Epithelial cell of prostate (primary cell): ENCODE data around the gene C17orf113.
"Not testable (repeated sequence)": the region's sequence is repeated elsewhere in the genome, so short reads cannot be mapped to it uniquely, and the experiment has no call there.

ENCODE experiments used
- DNase-seq: peaks from one replicate; pipeline ENCODE4 v3.0.0-alpha.2; 2011; ENCODE audit warnings: low read depth, low spot score
- H3K27ac ChIP-seq: fragments of 450-650 bp; 2 replicates; pipeline ENCODE4 v1.5.1; 2017; ENCODE audit warnings: mild to moderate bottlenecking

C17orf113 gene

DNA sequence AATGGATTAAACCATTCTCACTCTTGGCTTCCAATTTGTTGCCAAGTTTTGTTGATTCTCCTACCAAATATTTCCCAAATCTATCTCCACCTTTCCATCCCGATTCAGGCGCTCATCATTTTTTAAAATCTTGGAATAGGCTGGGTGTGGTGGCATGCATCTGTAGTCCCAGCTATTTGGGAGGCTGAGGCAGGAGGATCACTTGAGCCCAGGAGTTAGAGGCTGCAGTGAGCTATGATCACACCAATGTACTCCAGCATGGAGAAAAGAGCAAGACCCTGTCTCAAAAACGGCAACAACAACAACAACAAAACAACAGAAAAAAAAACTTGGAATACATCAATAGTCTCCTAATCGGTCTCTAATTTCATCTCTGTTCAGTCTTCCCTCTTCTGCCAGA is 31.4 kb downstream of the C17orf113 start:
- H3K27ac ChIP-seq = no peak overlapping the region
- no peak for DNase-seq

DNA sequence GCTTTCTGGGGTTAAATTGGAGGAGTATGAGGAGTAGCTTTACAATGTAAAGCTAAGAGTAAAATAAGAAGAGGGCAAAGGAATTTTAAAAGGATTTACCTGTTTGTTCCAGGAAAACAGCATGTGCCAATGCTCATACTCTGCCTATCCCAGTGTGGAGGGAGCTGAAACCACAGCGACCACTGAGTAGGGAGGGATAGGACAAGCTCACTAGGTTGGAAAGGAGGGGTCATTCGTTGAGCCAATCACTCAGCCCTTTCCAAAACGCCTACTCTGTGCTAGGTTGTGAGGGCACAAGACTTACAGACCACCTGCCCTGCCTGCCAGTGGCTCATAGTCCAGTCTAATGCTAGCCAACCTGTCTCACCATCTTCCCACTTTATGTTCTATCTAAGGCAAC is 32.1 kb downstream of the C17orf113 start:
- DNase-seq = no peak
- H3K27ac ChIP-seq = peak overlapping the region; percentile 89

DNA sequence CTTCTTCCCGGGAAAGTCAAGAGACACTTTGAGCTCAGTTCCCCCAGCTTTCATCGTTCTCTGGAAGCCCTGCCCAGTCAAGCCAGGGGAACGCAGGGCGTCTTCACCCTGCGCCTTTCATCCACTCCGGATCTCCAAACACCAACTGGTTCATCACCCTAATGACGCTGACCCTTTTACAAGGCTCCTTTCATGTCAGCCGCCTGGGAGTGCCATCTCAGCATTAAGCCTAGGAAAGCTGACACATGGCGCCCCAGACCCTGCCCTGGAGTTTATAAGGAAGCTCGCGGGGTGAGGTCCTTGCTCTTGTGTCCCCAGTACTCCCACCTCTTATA is 32.6 kb downstream of the C17orf113 start:
- DNase-seq = peak; percentile 22
- peak overlapping the region; percentile 89 for H3K27ac ChIP-seq

DNA sequence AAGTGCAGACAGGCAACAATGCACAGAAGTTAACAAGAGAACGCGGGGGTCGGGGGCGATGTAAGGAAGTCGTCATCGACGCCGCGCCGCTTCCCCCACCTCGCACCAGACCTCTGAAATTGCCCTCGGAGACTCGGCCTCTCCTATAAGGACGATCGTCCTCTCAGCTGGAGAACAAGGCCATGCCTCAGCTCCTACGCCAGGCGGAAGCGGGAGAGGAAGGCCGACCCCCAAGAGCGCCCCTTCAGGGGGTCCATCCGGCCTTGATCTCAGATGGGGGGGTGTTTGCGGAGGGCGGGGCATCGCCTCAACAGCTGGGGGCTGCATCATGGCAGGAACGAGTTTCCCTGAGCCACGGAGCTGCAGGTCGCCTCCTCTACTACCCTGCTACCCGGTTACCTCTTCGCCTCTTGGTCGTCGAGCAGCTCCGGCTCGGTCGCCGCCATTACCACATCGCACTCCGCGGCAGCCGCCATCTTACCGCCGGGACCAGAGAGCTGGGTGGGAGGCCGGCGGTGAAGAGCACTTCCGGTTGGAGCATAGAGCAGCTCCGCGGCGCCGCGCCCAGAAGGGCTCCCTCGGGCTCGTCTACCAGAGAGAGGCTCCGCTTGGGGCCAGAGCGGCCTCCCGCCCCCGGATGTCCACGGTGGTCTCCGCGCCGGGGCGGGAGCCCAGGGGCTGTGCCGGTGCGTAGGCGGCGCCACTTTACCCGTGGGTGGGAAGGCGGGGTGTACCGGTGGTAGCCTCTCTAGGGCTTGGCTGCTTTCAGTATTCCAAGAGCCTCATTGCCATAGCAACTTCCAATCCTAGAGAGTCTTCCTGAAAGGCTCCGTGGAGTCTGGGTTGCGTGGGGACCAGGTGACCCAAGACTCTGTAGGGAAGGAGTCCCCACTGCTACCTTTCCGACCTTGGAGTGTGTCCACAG is 33.2 kb downstream of the C17orf113 start, which contains the start of gene DNAJC7:
TSS of gene DNAJC7 (minus strand) at position 499 of the 925 bp plus-strand sequence. CDS start at position 476, 23 bp downstream.
- peak; percentile 44 for DNase-seq
- H3K27ac ChIP-seq = peak within 1 kb of the TSS; percentile 89

DNA sequence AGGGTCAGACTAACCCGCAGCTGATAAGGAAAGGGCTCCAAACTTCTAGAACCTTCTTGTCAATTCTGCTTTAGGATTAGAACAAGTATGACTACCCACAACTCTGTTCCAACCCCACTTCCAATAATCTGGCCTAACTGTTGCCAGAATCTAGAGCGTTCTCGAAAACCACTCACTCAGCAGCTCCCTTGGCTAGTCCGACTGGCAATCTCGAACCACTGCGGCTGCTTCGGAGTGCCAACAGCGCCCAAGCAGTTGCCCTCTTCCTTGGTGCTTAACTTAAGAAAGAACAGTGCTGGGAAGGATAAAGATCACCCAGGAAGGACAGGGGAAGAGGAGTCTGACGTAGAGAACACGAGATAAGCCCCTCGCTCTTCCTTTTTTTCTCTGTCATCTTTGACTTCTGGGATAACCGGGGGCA is 34.0 kb downstream of the C17orf113 start:
- peak overlapping the region; percentile 89 for H3K27ac ChIP-seq
- DNase-seq = no peak

DNA sequence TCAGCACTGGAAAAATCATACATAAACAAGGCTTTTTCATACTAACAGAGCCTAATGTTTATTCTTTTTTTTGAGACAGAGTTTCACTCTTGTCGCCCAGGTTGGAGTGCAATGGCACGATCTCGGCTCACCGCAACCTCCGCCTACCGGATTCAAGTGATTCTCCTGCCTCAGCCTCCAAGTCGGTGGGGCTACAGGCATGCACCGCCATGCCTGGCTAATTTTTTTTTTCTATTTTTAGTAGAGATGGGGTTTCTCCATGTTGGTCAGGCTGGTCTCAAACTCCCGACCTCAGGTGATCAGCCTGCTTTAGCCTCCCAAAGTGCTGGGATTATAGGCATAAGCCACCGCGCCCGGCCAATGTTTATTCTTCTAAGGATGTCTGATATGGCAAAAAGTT is 36.7 kb downstream of the C17orf113 start:
- not testable (repeated sequence) for DNase-seq, H3K27ac ChIP-seq

DNA sequence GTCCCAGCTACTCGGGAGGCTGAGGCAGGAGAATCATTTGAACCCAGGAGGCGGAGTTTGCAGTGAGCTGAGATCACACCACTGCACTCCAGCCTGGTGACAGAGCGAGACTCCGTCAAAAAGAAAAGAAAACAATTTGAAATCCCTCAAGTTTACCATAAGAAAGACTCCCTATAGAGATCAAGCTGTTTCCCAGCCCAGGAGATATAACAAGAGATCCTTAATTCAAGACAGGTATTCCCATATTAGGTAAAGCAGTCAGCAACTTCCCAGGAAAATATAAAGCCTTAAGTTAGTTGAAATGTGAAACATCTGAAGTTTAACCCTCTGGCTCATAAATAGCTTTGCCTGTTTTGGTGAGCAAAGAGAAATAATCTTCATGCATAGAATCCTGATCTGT is 38.0 kb downstream of the C17orf113 start:
- H3K27ac ChIP-seq = peak overlapping the region; percentile 82
- DNase-seq = not testable (repeated sequence)

DNA sequence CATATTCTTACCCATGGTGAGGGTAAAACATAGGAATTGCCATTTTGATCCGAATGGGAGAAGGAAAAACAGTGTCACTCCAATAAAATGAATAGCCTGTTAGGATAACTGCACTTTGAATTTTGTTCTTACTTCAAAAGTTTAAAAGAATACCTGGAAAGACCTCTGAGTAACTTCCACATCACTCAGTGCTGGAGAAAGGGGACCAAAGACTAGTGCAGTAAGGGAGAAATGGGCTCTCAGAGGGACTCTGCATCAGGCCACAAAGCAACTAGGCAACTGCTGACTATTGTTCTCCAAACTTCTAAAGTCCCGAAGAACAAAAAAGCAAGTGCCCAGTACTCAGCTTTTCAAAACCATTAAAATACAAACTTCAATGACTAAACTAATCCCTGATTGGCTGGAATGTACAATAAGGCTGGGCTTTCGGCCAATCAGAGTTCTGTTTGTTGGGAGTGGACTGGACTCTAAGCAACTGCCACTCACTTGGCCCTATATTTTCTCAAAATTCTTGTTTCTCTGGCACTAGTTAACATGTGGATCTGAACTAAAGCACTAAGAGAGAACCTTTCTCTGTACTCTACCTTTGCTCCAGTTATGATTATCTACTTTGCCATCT is 39.4 kb downstream of the C17orf113 start:
- H3K27ac ChIP-seq = peak overlapping the region; percentile 82
- no peak for DNase-seq

DNA sequence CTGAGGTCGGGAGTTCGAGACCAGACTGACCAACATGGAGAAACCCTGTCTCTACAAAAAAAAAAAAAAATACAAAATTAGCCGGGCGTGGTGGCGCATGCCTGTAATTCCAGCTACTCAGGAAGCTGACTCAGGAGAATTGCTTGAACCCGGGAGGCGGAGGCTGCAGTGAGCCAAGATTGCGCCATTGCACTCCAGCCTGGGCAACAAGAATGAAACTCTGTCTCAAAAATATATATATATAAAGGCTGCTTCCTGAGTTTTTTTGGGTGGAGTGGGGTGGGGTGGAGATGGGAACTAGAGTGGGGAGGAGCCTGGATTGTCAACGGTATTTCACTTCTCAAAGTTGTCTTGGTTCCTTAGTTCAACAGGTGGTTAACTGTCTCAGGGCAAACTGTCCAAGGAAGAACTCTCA is 40.1 kb downstream of the C17orf113 start:
- peak overlapping the region; percentile 82 for H3K27ac ChIP-seq
- not testable (repeated sequence) for DNase-seq

DNA sequence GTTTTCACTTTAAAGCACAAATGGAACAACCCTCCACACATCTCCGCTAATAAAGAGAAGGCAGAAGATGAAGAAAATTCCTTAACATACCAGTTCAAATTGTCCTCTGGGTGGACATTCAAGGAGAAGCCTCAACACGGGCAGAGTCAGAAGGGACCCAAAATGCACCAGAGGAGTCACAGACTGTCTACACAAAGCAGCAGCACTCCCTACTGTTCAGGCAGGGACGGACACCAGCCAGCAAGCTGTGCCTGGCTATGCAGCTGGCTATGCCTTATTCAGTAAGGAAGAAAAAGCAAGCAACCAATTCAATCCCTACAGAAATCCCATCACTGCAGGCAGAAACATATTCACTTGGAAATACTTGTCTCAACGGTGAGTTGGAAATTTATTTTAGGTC is 41.2 kb downstream of the C17orf113 start:
- DNase-seq = no peak
- H3K27ac ChIP-seq = peak overlapping the region; percentile 82

DNA sequence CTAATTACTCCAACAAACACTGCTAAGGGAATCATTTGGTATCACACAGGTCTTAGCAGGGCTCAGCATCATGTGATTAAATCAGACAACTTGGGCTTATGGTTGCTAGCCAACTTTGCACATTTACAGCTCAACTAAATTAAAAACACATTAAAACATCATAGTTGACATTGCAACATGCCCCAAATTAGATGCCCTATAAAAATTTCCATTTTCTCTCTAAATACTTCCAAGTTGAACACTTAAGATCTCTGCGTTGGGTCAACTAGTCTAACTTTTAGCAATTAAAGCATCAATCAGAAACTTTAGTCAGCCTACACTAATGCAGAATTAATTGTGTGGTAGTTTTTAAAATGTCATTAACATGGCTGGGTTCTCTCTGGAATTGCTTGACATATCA is 45.2 kb downstream of the C17orf113 start:
- H3K27ac ChIP-seq = no peak overlapping the region
- DNase-seq = no peak

DNA sequence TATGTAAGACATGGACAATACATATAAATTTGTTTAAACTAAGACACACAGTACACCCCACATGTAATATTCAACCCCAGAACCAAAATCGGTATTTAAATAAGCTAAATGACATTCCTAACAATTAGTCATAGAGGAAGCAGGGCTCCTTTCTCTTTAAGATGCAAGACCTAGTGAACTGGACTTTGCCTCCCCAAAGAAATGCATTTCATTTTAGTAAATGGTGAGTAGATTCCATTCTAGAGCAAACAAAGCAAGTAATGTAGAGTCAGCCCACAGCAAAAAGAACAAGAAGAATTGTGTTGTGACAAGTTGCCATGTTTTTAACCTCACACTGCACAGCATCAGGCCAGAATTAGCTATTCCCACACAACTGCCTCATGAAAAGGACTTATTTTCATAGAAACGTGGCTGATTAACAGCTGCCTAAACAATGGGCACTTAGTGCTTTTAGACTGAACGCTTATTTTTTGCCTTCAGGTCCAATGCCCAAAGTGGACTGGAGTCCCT is 47.6 kb downstream of the C17orf113 start:
- no peak for DNase-seq
- no peak overlapping the region for H3K27ac ChIP-seq

DNA sequence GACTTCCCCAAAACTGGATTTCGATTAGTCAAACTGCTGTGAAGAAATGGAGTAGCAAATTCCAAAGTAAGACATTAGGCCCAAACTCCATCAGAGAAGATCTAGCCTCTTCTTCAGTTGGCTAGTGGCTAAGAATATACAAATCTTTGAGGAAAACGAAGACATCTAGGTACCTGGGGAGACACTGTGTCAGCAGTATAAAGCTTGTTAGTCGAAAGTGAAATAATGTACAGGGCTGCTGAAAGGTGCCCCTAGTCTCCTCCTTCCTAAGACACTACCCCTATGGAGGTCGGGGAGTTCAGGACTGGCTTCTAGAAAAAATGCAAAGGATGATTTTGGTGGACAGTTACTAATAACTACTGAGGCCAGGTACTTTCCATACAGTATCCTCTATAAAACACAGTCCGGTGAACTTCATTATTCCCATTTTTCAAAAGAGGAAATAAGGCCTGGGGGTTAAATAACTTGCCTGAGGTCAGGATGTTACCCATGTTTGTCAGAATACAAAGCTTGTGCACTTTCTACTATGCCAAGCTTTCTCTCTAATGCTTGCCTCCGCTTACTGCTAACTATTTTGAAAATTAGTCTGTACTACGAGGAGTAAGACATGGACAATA is 48.1 kb downstream of the C17orf113 start:
- no peak overlapping the region for H3K27ac ChIP-seq

DNA sequence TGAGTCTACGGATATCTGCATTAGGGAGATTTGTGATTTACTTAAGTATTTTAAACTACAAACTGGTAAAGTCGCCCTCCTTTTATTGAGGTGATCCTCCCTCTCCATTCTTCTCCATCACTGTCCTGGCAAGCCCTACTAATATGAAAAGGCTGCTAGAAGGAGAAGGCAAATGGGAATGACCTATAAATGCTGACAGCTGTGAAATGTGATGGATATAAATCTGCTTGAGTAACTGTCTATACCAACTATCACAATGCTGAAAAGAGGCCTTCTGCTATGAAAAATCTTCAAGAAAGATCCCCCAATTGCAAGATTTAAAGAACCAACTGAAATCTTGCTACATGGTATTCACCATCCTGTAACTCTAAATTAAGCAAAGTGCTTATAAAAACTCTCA is 48.7 kb downstream of the C17orf113 start:
- H3K27ac ChIP-seq = no peak overlapping the region
- no peak for DNase-seq

More for the DNA sequence above, 48.1 kb downstream of the C17orf113 start:
- no peak for DNase-seq

DNA sequence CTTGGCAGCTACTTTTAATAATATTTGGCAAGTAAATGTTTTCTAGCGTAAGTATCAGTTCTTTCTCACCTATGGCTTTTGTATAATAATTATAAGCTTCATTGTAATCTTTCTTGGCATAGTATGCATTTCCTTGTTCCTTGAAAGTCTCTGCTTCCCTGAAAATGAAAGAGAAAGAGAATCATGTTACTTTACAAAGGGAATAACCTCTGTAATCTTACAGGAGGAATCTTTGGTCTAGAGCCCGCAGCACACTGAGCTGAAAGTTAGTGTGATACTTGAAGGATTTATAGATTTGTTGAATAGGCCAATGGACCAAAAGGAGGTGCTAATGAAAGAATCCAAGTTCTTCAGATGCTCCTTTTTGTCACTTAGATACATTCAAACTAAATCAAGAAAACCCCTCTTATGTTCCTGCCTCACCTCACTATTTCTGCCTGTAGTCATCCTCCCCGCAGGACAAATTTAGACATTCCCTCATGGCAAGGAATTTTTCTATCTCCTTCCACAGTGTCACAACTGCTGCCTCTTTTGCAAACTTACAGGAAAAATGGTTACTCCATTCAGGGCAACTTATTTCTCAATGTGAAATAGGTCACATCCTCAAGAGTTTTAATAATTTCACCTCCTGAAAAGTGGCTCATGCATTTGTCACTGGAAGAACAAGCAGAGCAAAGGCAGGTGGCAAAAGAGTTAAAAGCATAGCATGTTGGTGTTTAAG is 49.8 kb downstream of the C17orf113 start:
- no peak overlapping the region for H3K27ac ChIP-seq
- DNase-seq = no peak

DNA sequence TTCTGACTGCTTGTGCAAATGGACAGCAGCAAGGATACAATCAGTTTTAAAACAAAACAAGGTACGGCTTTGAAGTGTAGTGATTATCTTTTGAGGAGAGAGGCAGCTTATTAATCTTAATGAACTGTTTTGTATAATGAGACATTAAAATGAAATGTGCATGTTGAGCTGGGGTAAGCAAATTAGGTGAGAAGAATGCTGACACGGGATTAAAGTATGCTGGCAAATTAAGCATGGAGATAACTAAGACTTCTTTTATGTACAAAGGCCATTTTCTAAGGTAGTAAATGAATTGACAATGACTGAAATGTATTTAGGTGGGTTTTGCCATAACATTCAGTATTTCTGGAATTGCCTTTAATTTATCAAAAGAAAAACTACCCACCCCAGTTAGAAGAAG is 51.9 kb downstream of the C17orf113 start:
- DNase-seq = no peak
- H3K27ac ChIP-seq = no peak overlapping the region

DNA sequence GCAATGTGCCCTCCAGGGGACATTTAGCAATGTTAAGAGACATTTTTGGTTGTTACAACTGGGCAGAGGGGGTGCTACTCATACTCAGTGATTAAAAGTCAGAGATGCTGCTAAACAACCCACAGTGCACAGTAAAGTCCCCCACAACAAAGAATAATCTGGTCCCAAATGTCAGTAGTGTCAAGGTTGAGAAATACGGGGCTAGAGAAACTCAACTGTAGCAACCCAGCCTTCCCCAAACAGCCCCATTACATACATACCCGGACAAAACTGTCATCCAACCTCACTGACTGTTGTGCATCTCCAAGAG is 53.6 kb downstream of the C17orf113 start:
- DNase-seq = no peak
- no peak overlapping the region for H3K27ac ChIP-seq

DNA sequence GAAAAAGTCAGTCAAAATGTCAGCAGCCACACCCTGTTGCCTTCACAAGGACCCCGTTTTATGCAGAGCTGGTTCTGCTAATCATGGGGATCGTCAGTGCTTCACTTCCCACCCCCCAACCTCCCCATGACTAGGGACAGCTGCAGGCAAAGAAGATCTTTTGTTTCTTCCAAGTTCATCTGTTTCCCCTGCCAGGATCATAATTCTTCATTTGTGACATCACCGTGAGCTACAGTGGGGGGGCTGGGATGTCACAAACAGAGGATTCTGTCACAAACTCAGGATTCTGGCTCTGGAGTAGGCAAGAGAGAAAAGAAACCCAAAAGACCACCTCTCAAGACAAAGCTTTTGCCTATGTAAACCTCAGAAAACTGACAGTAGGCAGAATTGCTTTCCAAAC is 57.8 kb downstream of the C17orf113 start:
- no peak overlapping the region for H3K27ac ChIP-seq
- DNase-seq = no peak

DNA sequence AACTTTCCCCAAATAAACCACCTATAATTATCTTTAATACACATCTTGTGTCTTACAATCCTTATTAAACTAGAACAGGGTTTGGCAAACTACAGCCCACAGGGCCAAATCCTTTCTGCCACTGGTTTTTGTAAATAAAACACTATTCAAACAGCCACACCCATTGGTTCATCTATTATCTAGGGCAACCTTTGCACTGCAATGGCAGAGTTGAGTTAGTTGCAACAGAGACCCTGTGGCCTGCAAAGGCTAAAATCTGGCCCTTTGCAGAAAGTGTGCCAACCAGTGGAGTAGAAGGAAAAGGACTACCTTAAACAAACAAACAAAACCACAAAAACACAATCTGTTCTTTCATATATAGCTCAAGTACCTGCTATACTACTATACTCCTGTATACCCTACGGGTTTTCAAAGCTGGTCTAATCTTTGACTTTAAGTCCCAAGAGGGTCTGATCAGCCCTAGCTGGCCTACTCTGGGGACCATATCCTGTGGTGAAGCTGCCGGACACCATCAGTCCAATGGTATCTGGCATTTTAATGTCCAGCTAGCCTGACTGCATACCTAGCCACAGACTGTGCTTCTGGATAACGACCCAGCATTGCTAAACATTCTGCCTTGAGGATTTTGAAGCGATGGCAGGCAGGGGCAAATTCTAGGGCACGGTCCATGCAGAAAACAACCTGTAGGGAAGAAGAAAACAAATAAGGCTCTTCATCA is 60.5 kb downstream of the C17orf113 start:
- H3K27ac ChIP-seq = no peak overlapping the region
- DNase-seq = no peak

DNA sequence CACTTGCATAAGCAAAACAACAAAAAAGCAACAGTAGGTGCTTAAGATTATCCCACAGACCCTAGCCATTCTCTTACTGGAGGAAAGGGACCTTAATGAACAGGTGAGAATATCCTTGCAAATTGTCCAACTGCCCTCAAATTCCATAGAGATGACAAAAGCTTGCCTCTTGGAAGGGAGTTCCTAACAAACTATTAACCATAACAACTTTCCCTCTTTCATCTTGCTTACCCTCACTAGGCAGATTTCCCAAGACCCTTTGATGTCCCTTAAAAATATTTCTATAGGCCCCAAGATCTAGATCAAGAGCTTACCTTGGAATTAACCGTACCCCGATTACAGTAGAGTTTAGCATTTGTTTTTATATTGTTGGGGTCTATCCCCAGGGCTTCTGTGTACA is 62.0 kb downstream of the C17orf113 start:
- H3K27ac ChIP-seq = no peak overlapping the region
- no peak for DNase-seq
